HG02970 (cell line): ENCODE data around the gene UBE2D1.
A peak's percentile ranks its signal among the peaks of the same experiment; 100 is the strongest.

Experiments used
- ATAC-seq: cut with Tn5 transposase; IDR thresholded peaks from one replicate; pipeline ENCODE4 v1.9.1; 2021; ENCODE audit warnings: mild to moderate bottlenecking, moderate library complexity, moderate number of reproducible peaks; ENCODE audit not compliant: unreplicated experiment, low FRiP score

Gene UBE2D1

DNA sequence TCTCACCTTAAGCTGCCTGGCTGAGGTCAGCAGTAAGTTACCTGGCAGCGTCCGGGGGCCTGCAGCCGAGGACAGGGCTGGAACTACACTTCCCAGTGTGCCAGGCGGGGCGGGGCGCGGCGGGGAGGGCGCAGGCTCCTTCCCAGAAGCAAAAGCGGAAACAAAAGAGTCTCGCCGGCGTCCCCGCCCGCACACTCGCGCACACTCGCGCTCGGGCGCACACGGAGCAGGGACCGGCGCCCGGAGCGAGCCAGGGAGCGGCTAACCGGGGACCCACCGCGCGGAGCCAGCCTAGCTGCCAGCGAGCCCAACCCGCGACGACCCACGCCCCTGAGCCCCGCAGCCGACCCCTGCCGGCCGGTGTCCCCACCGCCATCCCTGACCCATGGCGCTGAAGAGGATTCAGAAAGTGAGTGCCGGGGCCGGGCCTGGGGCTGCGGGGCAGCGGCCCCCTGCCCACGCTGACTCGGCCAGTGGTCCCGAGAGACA, at the start of gene UBE2D1:
Gene UBE2D1, plus strand, starts transcription at position 190 of the 489 bp plus-strand sequence. Its CDS starts 196 bp downstream, at position 386.
- peak; percentile 89 for ATAC-seq

DNA sequence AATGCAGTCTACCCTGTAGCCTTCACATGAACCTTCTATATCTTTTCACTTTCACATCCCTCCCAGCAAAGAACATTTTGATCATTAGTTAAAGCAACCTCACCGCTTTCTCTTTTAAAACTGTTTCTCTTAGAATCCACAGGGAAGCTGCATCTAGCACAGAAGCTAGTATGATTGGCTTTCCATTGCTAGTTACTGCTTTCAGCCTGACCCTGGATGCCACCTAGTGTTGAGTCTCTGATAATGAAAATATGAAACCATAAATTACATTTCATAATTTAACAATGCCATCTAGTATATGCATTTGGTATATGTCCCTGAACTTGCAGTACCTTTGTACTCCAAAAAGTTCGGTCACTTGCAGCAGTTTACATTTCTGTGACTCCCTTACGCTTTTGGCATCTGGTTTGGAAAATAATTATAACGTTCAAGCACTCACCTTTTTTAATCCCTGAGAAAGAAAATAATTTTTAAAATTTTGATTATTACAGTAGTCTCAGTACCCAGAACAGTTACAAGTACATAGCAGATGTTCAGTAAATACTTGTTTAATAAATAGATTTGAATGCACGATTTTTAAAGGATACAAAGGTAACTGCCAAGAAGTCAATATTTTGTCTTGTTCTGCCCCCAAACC, 43.1 kb upstream of the UBE2D1 start:
- no peak for ATAC-seq

DNA sequence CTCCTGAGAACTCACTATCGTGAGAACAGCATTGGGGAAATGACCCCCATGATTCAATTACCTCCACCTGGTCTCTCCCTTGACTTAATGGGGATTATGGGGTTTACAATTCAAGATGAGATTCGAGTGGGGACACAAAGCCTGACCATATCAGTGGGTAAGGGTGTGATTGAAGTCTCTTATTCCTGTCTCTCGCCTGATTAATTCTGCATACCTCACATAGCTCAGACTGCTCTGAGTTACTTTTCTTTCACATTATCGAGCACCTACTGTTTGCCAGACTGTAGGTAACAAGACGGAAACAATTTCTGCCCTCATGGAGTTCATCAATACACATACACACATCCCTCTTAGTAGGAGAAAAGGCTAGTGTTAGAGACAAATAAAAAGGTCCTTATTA, 40.8 kb upstream of the UBE2D1 start:
- ATAC-seq: no peak

DNA sequence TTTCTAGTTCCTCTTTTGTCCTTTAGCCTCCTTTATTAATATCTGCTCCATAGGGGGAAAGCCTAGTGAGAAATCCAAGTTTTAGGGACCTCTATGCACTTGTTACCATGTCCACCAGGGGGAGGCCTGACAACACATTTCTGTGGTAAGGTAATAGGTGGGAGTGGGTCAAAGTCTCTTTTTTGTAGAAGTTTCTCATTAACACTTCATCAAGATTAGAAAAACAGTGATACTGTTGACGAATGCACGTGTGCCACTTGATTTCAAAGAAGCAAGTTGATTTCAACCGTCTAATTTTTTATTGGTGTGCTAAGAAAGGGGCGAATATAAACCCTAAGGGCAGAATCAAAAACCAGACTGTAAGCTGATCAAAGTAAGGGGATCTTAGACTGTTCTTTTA, 35.2 kb upstream of the UBE2D1 start:
- peak; percentile 91 for ATAC-seq

DNA sequence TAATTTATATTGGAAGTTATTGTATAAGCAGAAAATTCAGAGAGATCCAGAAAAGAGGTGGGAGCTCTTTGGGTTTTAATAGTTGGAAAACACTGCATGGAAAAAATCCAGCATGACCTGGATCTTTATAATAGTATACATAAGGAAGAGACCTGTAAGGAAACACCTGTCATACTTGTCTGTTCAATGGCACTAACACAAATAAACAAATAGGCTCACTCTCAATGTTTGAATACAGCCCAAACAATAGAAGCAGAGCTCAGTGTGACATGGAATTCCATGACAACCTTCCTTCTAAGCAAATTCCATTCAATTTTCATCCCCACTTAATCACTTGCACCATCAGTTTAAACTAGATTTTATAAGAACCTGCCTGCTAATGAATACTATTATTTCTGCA, 34.1 kb upstream of the UBE2D1 start:
- no peak for ATAC-seq

DNA sequence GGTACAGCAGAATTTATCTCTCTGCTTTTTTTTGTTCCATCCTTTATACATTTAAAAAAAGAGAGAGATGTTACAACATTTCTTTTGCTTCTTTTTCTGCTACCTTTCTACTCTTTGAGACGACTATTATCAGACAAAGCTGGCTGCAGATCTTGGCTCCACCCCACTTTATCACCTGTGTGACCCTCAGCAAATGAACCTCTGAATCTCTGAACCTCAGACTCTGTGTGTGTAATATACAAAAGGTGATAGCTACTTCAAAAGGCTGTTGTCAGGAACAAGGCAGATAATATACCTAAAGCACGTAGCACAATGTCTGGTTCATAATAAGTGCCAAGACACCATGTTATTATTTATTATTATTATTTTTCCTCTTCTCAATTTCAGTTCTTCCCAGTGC, 32.6 kb upstream of the UBE2D1 start:
- no peak for ATAC-seq

DNA sequence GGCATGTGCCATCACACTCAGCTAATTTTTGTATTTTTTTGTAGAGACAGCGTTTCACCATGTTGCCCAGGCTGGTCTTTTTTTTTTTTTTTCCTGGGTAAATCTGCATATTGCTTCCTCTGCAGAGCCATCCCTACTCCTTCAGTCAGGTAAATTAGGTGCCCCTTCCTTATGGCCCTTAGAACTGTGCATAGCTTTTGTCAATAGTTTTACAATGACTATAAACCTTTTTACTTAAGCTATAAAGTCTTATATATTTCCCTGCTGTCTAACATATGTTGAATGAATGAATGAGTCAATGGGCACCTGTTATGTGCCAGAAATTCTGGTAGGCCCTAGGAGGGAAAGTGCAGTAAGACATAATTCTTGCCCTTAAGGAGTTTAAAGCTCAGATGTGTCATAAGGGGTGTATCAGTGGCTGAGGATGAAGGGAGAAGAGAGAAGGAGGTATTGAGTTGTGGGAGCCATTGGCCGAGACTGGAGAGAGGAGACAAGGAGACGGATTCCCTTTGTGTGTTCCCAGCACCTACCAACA, 30.6 kb upstream of the UBE2D1 start:
- ATAC-seq: no peak

DNA sequence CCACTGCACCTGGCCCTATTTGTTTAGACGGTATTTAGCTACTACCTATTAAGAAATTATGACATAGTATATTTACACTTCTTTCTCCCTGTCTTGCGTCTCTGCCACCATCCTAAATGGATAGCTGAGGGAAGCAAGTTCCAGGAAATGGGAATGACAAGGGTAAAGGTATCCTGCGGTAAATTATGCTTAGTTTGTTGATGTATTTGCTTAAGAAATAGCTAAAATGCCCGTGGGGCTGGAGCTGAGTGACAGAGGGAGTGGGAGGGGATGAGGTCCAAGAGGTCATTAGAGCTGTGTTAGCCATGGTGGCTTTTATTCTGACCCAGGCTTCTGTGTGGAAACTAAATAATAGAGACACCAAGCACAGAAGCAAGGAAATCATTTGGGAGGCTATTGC, 29.0 kb upstream of the UBE2D1 start:
- ATAC-seq: no peak

DNA sequence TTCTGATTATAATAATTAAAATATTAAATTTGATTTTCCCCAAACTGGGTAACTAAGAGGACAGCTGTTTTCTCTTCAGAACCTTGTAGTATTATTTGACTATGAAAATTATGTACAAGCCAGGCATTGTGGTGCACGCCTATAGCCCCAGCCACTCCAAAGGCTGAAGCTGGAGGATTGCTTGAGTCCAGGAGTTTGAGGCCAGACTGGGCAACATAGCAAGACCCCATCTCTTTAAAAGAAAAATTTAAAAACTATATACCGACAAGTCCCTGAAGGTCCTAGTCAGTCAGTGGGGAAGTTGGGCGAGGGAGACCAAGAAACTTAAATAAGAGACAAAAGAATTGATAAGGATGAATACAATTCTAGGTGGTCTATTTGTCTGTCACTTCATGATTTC, 27.1 kb upstream of the UBE2D1 start:
- no peak for ATAC-seq

DNA sequence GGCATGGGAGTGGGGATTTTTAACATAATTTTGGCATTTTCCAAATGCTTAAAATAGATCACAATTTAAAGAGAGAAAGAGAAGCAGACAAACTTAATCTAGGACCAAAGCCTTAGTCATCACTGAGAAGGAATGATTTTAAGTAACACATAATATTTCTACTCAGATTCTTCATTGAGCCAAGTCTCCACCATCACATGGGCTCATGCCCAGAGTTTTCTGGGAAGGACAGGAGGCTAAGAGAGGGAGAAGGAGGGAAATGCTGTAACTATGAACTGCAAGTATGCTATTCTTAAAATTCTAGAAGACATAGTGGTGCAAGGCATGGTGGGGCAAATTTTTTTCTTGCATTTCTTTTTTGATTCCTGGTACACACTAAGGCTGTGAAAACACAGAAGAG, 23.8 kb upstream of the UBE2D1 start:
- no peak for ATAC-seq

DNA sequence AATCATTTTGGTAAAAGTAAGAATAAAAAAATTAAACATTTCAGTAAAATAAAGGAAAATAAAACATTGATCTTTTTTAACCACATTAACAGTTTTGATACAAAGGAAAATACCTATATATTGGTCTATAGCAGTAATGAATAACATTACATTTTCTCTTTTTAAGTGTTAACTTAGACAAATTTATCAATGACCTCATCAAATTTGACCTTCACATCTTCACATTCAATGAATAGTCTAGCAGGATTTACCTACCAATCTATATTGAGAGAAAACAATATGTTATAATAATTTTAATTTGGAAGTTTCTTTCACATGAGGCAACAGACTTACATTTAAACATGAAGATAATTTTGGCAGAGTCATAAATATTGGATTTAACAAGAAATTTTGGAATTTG, 17.9 kb upstream of the UBE2D1 start:
- no peak for ATAC-seq

DNA sequence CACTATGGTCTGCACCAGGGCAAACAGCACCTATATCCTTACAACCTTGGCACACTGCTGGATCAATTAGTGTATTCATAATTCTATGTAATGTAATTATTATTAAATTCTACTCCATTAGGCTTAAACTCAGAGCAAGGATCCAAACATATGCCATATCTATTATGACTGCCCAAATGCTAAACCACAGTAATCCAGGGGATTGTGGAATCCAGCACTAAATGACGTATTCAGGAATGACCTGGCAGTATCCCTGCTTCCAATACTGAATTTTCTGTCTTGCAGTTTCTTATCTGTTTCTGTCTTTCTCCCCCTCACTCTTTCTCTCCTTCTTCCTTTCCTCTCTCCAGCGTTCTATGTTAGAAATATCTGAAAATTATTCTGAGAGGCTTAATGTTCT, 16.5 kb upstream of the UBE2D1 start:
- no peak for ATAC-seq

DNA sequence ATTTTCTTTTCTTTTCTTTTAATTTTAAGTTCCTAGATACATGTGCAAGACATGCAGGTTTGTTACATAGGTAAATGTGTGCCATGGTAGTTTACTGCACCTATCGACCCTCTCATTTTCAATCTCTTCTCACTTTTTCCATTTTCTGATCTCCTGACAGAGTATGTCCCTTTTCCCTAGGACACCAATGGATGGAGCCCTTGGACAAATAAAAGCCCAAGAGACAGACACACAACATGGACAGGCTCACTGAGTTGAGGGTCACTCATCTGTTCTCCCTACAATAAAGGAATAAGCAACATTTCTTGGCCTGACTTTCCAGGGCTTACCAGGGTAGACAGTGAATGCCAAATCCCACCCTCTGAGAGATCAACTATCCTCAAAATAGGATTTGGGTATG, 15.2 kb upstream of the UBE2D1 start:
- no peak for ATAC-seq

DNA sequence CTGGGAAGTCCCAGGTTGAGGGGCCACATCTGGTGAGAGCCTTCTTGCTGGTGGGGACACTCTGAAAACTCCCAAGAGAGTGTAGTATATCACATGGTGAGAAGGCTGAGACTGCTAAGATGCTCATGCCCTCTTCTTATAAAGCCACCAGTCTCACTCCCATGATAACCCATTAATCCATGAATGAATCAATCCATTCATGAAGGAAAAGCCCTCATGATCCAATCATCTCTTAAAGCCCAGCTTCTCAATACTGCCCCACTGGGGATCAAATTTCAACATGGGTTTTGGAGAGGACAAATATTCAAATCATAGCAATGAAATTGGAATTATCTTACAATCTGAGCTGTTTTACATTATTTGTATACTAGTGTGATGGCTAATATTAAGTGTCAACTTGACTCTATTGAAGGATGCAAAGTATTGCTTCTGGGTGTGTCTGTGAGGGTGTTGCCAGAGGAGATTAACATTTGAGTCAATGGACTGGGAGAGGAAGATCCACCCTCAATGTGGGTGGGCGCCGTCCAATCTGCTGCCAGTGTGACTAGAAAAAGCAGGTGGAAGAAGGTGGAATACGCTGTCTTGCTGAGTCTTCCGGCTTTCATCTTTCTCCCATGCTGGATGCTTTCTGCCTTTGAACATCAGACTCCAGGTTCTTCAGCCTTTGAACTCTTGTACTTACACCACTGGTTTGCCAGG, 14.3 kb upstream of the UBE2D1 start:
- ATAC-seq: no peak

DNA sequence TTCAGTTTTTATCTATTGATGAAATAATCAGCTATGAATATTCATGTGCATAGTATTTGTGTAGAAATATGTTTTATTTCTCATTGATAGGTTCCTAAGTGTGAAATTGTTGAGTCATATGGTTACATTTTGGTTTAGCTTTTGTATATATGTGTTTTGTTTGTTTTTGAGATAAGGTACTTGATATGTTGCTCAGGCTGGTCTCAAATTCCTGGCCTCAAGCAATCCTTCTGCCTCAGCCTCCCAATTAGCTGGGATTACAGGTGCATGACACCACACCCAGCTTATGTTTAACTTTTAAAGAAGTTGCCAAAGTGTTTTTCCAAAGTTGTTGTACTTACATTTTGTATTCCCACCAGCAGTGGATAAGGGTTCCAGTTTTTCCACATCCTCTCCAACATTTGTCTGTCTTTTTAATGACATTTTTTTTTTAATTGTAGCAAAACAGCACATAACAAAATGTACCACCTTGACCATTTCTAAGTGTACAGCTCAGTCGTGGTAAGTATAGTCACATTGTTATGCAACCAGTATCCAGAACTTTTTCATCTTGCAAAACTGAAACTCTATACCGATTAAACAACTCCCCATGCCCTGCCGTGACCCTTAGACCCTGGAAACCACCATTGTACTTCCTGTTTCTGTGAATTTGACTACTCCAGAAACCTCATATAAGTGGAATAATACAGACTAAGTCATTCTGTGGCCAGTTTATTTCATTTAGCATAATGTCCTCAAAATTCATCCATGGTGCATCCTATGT, 12.6 kb upstream of the UBE2D1 start:
- peak; percentile 82 for ATAC-seq

DNA sequence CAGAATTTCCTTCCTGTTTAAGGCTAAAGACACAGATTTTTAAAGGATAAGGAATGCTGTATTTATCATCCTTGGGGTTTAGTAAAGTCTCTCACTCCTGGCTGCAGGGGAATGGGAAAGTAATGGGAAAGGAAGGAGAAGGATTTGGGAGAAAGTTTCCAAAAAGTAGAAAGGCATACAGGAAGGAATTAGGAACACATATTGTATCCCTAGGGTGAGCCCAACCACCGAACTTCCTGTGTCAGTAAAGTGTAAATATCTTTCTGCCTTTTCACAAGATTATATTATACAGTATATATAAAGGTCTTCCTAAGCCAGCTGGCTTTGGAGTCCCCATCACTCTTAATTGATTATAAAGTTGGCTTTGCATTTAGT, 12.0 kb upstream of the UBE2D1 start:
- no peak for ATAC-seq

DNA sequence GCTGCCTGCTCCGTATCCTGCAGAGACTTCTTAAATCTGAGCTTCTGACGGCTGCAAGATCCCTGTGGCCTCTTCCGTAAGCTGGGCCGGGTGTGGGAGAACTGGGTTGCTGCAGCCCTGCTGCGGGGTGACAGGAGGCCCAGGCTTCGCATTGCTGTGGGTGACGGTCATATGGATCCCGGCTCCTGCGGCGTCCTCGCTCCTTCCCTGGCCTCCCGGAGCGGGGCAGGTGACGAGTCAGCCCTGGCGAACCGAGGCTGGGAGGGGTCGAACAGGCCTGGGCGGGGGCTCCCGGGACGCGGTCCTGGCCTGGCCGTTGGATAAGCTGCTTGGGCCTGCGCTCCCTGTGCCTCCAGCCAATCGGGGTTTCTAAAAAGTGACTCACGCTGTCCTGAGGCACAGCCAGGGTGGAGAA, 7.8 kb upstream of the UBE2D1 start:
- no peak for ATAC-seq

DNA sequence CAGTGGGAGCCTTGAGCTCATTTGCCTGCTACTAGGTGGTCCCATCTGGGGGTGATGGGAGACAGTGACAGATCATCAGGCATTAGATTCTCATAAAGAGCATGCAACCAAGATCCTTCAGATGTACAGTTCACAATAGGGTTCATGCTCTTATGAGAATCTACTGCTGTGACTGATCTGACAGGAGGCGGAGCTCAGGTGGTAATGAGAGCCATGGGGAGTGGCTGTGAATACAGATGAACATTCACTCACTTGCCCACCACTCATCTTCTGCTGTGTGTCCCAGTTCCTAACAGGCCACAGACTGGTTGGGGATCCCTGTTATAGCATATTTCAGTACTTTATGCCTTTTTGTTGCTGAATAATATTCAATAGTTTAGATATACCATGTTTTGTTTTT, 6.6 kb upstream of the UBE2D1 start:
- no peak for ATAC-seq

DNA sequence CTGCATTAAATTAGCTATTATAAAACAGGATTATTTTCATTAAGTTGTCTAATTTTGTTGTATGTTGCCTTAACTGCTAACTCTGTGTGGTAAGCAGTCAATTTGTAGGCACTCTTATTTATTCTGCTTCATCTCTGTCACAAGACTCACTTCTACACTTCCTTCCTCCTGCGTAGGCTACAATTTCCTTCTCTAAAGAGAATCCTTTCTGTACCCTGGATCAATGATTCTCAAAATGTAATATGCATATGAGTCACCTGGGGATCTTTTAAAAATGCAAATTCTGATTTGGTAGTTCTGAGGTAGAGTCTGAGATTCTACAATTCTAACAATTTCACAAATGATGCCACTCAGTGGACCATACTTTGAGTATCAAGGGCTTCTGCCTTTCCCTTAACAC, 4.4 kb upstream of the UBE2D1 start:
- no peak for ATAC-seq

DNA sequence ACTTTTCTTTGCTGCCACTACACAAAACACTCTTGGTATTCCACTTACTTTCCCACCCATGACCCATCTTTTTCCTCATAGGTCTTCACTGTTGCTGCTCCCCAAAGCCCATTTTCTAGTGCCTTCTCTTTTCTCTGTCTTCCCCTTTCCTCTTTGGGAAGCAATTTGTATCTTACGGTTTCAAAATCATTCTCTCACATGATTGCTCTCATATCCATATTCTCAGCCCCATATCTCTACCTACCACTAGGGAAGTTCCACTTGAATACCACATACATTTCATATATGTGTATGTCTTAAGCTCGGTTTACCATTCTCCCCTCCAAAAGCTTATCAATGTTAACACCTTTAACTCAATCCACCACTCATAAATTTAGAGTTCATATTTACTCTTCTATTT, 3.2 kb upstream of the UBE2D1 start:
- no peak for ATAC-seq

DNA sequence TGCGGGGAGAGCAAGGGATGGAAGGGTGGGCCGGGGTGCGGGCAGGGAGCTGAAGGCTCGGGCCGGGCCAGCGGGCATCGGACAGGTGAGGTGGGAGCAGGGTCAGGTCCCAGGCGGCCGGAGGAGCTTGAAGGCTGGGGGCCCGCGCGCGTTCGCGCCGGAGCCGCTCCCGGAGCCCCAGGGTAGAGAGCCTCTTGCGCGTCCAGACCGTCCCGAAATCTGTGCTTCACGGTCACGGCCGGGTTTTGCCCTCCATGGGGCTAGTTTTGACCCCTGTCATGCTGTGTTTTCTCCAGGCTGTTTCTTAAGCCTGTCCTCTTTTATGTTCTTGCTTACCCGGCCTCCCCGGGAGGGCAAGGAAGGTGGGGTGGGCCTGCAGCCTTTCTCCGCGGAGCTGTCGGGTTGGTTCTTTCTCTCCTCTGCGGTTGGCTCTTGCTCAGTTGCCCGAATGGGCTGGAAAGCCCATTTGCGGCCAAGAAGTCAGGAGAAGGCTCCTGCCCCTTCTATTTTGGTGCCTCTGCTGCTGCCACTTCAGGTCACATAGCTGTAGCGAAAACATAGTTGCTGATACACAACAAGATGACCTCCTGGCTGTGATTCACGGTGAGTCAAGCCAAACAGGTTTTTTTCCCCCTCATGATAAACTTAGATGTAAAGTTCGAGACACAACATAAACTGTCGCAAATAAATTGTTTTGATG, 650 bp downstream of the UBE2D1 start:
- ATAC-seq: peak; percentile 36
